Loucy (cell line): ENCODE data around the gene TBC1D24.
"Not testable (repeated sequence)": the region's sequence is repeated elsewhere in the genome, so short reads cannot be mapped to it uniquely, and the experiment has no call there.

Source experiments
- H2AFZ ChIP-seq: fragments of 200-600 bp; sonication (generic); 2 replicates; pipeline ENCODE4 v1.6.0; 2016; ENCODE audit warnings: antibody characterized with exemption, mild to moderate bottlenecking, low read length, moderate library complexity
- H3F3A ChIP-seq: fragments of 200-600 bp; 2 replicates; pipeline ENCODE4 v1.6.0; 2016; ENCODE audit warnings: antibody characterized with exemption, low read depth, mild to moderate bottlenecking
- H3K27me3 ChIP-seq: fragments of 200-600 bp; sonication (generic); 2 replicates; pipeline ENCODE4 v1.6.1; 2014; ENCODE audit warnings: low read length, mild to moderate bottlenecking; ENCODE audit not compliant: insufficient read depth, poor library complexity, severe bottlenecking
- H3K36me3 ChIP-seq: fragments of 200-600 bp; sonication (generic); 2 replicates; pipeline ENCODE4 v1.6.1; 2016; ENCODE audit warnings: low read length; ENCODE audit not compliant: insufficient read depth
- H3K4me1 ChIP-seq: fragments of 200-600 bp; sonication (generic); 2 replicates; pipeline ENCODE4 v1.5.1; 2014; ENCODE audit warnings: low read length, mild to moderate bottlenecking; ENCODE audit not compliant: insufficient read depth, poor library complexity, severe bottlenecking
- H3K4me2 ChIP-seq: fragments of 200-600 bp; sonication (generic); 2 replicates; pipeline ENCODE4 v1.6.0; 2014; ENCODE audit warnings: antibody characterized with exemption, low read length, low read depth, mild to moderate bottlenecking; ENCODE audit not compliant: poor library complexity, severe bottlenecking
- H3K4me3 ChIP-seq: fragments of 200-600 bp; sonication (generic); 2 replicates; pipeline ENCODE4 v1.5.1; 2014; ENCODE audit warnings: low read length, mild to moderate bottlenecking, mixed read lengths; ENCODE audit not compliant: poor library complexity, severe bottlenecking
- H3K79me2 ChIP-seq: fragments of 200-600 bp; sonication (generic); 2 replicates; pipeline ENCODE4 v1.6.1; 2014; ENCODE audit warnings: low read length; ENCODE audit not compliant: insufficient read depth
- H3K9ac ChIP-seq: fragments of 200-600 bp; sonication (generic); 2 replicates; pipeline ENCODE4 v1.6.0; 2014; ENCODE audit warnings: mild to moderate bottlenecking, low read depth, low read length, moderate library complexity; ENCODE audit not compliant: poor library complexity, severe bottlenecking
- H3K9me2 ChIP-seq: fragments of 200-600 bp; sonication (generic); replicated peaks from 2 replicates; pipeline ENCODE4 v1.6.1; 2016; ENCODE audit warnings: low read depth, low read length, mixed read lengths
- H3K9me3 ChIP-seq: fragments of 200-600 bp; sonication (generic); 2 replicates; pipeline ENCODE4 v1.6.1; 2014; ENCODE audit warnings: mild to moderate bottlenecking, antibody characterized with exemption, low read length, low read depth; ENCODE audit not compliant: insufficient read depth
- H4K20me1 ChIP-seq: fragments of 200-600 bp; sonication (generic); 2 replicates; pipeline ENCODE4 v1.6.0; 2014; ENCODE audit warnings: antibody characterized with exemption, low read length, mild to moderate bottlenecking; ENCODE audit not compliant: insufficient read depth, poor library complexity, severe bottlenecking
- CTCF ChIP-seq: fragments of 200-600 bp; sonication (generic); conservative IDR thresholded peaks from 2 replicates; pipeline ENCODE4 v1.5.1; 2014; ENCODE audit warnings: mild to moderate bottlenecking, antibody characterized with exemption, low read length
- EZH2phosphoT487 ChIP-seq: fragments of 200-600 bp; IDR thresholded peaks from 2 replicates; pipeline ENCODE4 v1.6.1; 2018; ENCODE audit warnings: antibody characterized with exemption, mild to moderate bottlenecking, moderate library complexity, borderline replicate concordance

The TBC1D24 gene

GRCh38 chr16:2432801-2433505 lies 42.0 kb upstream of the TBC1D24 start:
- H3K4me3 ChIP-seq: no peak overlapping the region
- peaks cover 29% of the 10 kb centered on the region; the same call in 1 of the 2 replicates for H3K36me3 ChIP-seq
- H3K9ac ChIP-seq: no peak overlapping the region
- no peaks in the 10 kb centered on the region for H3K9me2 ChIP-seq
- peaks cover 12% of the 10 kb centered on the region for H3K4me1 ChIP-seq
- H4K20me1 ChIP-seq: peaks cover 10% of the 10 kb centered on the region
- no peaks in the 10 kb centered on the region for H3K9me3 ChIP-seq
- no peaks in the 10 kb centered on the region for H3K27me3 ChIP-seq
- no peak overlapping the region for H2AFZ ChIP-seq
- no peaks in the 10 kb centered on the region for H3F3A ChIP-seq
- H3K79me2 ChIP-seq: peaks cover 44% of the 10 kb centered on the region
- no peak for TF ChIP-seq EZH2phosphoT487
- TF ChIP-seq CTCF: no peak
- H3K4me2 ChIP-seq: no peak overlapping the region

GRCh38 chr16:2435236-2435635 lies 39.7 kb upstream of the TBC1D24 start:
- not testable (repeated sequence) for H3F3A ChIP-seq, H4K20me1 ChIP-seq, H3K9ac ChIP-seq, H3K27me3 ChIP-seq, H3K9me3 ChIP-seq, H2AFZ ChIP-seq, H3K4me1 ChIP-seq, H3K9me2 ChIP-seq, H3K4me2 ChIP-seq, H3K4me3 ChIP-seq
- H3K36me3 ChIP-seq: peaks cover 34% of the 10 kb centered on the region; the same call in 1 of the 2 replicates
- peaks cover 32% of the 10 kb centered on the region for H3K79me2 ChIP-seq

- no peak overlapping the region for H3K4me2 ChIP-seq
- H3K4me1 ChIP-seq: peaks cover 3% of the 10 kb centered on the region
- no peaks in the 10 kb centered on the region for H3K27me3 ChIP-seq
- H3K9me3 ChIP-seq: no peaks in the 10 kb centered on the region
- H3K9me2 ChIP-seq: no peaks in the 10 kb centered on the region
- peaks cover 23% of the 10 kb centered on the region for H3K79me2 ChIP-seq
- peaks cover 34% of the 10 kb centered on the region; the same call in 1 of the 2 replicates for H3K36me3 ChIP-seq
- H3K4me3 ChIP-seq: no peak overlapping the region
- TF ChIP-seq CTCF: no peak
- TF ChIP-seq EZH2phosphoT487: no peak
- H4K20me1 ChIP-seq: no peaks in the 10 kb centered on the region
- H3K9ac ChIP-seq: no peak overlapping the region
- no peak overlapping the region for H2AFZ ChIP-seq
- no peaks in the 10 kb centered on the region for H3F3A ChIP-seq
These were observed 38.8 kb upstream of the TBC1D24 start for GRCh38 chr16:2436110-2436509.
